DOHH2 (cell line): ENCODE results near the gene SCRG1.

ENCODE experiments used
- EZH2phosphoT487 ChIP-seq: fragments of 200-600 bp; sonication (generic); IDR thresholded peaks from 2 replicates; pipeline ENCODE4 v1.6.1; 2017; ENCODE audit warnings: borderline replicate concordance, mild to moderate bottlenecking, antibody characterized with exemption, low read length, moderate library complexity, mixed read lengths
- TF ChIP-seq, protein P1 (sequence below): fragments of 200-600 bp; sonication (generic); IDR thresholded peaks from one replicate; pipeline ENCODE4 v1.5.1; 2014; ENCODE audit warnings: antibody characterized with exemption, mild to moderate bottlenecking, low read depth, low read length; ENCODE audit not compliant: poor library complexity, severe bottlenecking

DNA sequence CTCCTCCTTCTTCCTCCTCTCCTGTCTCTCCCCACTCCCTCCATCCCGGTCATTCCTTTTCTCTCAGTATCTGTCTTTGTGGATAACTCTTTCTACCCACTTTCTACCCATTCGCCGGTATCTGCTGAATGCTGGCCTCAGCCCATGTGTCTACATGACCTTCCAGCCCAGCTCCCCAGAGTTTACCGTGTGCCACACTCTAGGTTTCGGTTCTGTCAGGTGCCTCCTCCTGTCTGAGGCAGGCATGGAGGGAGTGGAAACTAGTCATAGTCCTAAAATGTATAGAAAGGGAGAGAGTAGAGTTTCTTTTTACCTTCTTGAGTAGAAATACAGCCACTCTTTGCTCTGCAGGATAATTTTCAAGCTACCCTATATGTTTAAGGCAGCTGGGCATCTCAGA is 33.5 kb upstream of the SCRG1 start:
- TF ChIP-seq, protein P1, sequence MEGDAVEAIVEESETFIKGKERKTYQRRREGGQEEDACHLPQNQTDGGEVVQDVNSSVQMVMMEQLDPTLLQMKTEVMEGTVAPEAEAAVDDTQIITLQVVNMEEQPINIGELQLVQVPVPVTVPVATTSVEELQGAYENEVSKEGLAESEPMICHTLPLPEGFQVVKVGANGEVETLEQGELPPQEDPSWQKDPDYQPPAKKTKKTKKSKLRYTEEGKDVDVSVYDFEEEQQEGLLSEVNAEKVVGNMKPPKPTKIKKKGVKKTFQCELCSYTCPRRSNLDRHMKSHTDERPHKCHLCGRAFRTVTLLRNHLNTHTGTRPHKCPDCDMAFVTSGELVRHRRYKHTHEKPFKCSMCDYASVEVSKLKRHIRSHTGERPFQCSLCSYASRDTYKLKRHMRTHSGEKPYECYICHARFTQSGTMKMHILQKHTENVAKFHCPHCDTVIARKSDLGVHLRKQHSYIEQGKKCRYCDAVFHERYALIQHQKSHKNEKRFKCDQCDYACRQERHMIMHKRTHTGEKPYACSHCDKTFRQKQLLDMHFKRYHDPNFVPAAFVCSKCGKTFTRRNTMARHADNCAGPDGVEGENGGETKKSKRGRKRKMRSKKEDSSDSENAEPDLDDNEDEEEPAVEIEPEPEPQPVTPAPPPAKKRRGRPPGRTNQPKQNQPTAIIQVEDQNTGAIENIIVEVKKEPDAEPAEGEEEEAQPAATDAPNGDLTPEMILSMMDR, result no peak
- TF ChIP-seq EZH2phosphoT487, result no peak
